ENCODE data around the gene CBFA2T2. TPM values are rescaled to one million over a fixed set of nuclear protein-coding genes. Genes with fewer than 3 reads are reported as not detected.
"Not testable (repeated sequence)": the region's sequence is repeated elsewhere in the genome, so short reads cannot be mapped to it uniquely, and the experiment has no call there.

The CBFA2T2 gene
- total RNA-seq, 1 donor = 15.1 TPM

- DNase-seq (ENCODE audit: low read depth in 2 of 3, low spot score in 2 of 3) = no peak
Observed at GRCh38 chr20:33501000-33501399, 11.1 kb downstream of the CBFA2T2 start.

GRCh38 chr20:33503564-33503963, 13.7 kb downstream of the CBFA2T2 start:
- DNase-seq (ENCODE audit: low read depth in 2 of 3, low spot score in 2 of 3) = no peak

- no peak for DNase-seq (ENCODE audit: low read depth in 2 of 3, low spot score in 2 of 3)
Observed at GRCh38 chr20:33506576-33506975, 16.7 kb downstream of the CBFA2T2 start.

- DNase-seq (ENCODE audit: low read depth in 2 of 3, low spot score in 2 of 3) = peak in 1 of 3 donors; percentile 22
Observed at GRCh38 chr20:33507461-33507860, 17.6 kb downstream of the CBFA2T2 start.

GRCh38 chr20:33508015-33508414, 18.1 kb downstream of the CBFA2T2 start:
- DNase-seq (ENCODE audit: low read depth in 2 of 3, low spot score in 2 of 3) = not testable (repeated sequence)

- not testable (repeated sequence) for DNase-seq (ENCODE audit: low read depth in 2 of 3, low spot score in 2 of 3)
Observed at GRCh38 chr20:33509057-33509456, 19.2 kb downstream of the CBFA2T2 start.

- DNase-seq (ENCODE audit: low read depth in 2 of 3, low spot score in 2 of 3) = not testable (repeated sequence)
Observed at GRCh38 chr20:33511876-33512275, 22.0 kb downstream of the CBFA2T2 start.

- DNase-seq (ENCODE audit: low read depth in 2 of 3, low spot score in 2 of 3) = no peak
Observed at GRCh38 chr20:33515569-33516216, 25.8 kb downstream of the CBFA2T2 start.

GRCh38 chr20:33516882-33517281, 27.0 kb downstream of the CBFA2T2 start:
- peak in 1 of 3 donors; percentile 21 for DNase-seq (ENCODE audit: low read depth in 2 of 3, low spot score in 2 of 3)

GRCh38 chr20:33518071-33518470, 28.2 kb downstream of the CBFA2T2 start:
- DNase-seq (ENCODE audit: low read depth in 2 of 3, low spot score in 2 of 3) = no peak

- no peak for DNase-seq (ENCODE audit: low read depth in 2 of 3, low spot score in 2 of 3)
Observed at GRCh38 chr20:33521461-33521860, 31.6 kb downstream of the CBFA2T2 start.

GRCh38 chr20:33522256-33522820, 32.4 kb downstream of the CBFA2T2 start:
- no peak for DNase-seq (ENCODE audit: low read depth in 2 of 3, low spot score in 2 of 3)

GRCh38 chr20:33524261-33524660, 34.4 kb downstream of the CBFA2T2 start:
- DNase-seq (ENCODE audit: low read depth in 2 of 3, low spot score in 2 of 3) = no peak

GRCh38 chr20:33526769-33527168, 36.9 kb downstream of the CBFA2T2 start:
- DNase-seq (ENCODE audit: low read depth in 2 of 3, low spot score in 2 of 3) = no peak

GRCh38 chr20:33531047-33531877, 41.4 kb downstream of the CBFA2T2 start:
- DNase-seq (ENCODE audit: low read depth in 2 of 3, low spot score in 2 of 3) = no peak

GRCh38 chr20:33531885-33532284, 42.0 kb downstream of the CBFA2T2 start:
- no peak for DNase-seq (ENCODE audit: low read depth in 2 of 3, low spot score in 2 of 3)

- no peak for DNase-seq (ENCODE audit: low read depth in 2 of 3, low spot score in 2 of 3)
Observed at GRCh38 chr20:33532753-33533459, 43.0 kb downstream of the CBFA2T2 start.

GRCh38 chr20:33535717-33536116, 45.8 kb downstream of the CBFA2T2 start:
- DNase-seq (ENCODE audit: low read depth in 2 of 3, low spot score in 2 of 3) = not testable (repeated sequence)

GRCh38 chr20:33537608-33538007, 47.7 kb downstream of the CBFA2T2 start:
- no peak for DNase-seq (ENCODE audit: low read depth in 2 of 3, low spot score in 2 of 3)

GRCh38 chr20:33539129-33539528, 49.2 kb downstream of the CBFA2T2 start:
- no peak for DNase-seq (ENCODE audit: low read depth in 2 of 3, low spot score in 2 of 3)

- DNase-seq (ENCODE audit: low read depth in 2 of 3, low spot score in 2 of 3) = no peak
Observed at GRCh38 chr20:33540427-33540826, 50.5 kb downstream of the CBFA2T2 start.
